ENCODE measurements around the gene LIFR. TPM values are rescaled to one million over a fixed set of nuclear protein-coding genes. Genes with fewer than 3 reads are reported as not detected.

LIFR gene
- total and polyA plus RNA-seq, 2 donors (not counting 1 experiment from before 2014, with no cell fraction given), result 43.6 to 65.1 TPM

DNA sequence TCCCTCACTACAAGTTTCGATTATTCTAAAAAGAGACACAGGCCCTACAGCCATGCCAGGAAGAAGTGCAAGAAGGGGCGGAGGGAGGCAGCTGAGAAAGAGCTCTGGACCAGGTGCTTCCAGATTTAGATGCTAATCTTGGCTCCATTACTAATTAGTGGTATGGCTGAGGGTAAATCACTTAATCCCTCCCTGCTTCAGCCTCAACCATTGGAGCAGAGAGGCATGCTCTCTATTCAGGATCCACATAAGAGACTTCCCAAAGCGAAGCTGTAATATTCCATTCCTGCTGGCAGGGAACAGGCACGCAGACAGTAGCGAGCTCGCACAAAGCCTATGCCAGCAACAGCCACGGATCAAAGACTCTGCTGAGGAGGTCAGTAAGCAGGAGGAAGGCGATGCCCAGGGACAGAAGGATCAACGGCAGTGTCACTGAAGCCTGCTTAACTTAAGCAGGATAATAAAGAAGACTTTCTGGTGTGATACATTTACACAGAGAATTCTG is 24.2 kb downstream of the LIFR start:
- Histone ChIP-seq H3K4me2 (ENCODE audit: extremely low read depth, insufficient read depth, low read length) (no peak overlapping the region), H3K4me1 (ENCODE audit: control insufficient read depth, extremely low read depth, insufficient read depth, low read length) (no peaks in the 10 kb centered on the region), H3K4me3 (replicated peaks in 1 of 4; ENCODE audit: control extremely low read depth in 1 of 4, insufficient read depth in 1 of 4, low read depth in 3 of 4, low read length in 4 of 4) (no peak overlapping the region), H4K20me1 (ENCODE audit: control insufficient read depth, extremely low read depth, insufficient read depth, low read length) (no peaks in the 10 kb centered on the region), H3K27me3 (ENCODE audit: control insufficient read depth, insufficient read depth, low read length) (no peaks in the 10 kb centered on the region), H3K27ac (ENCODE audit: insufficient read depth, low read length) (no peak overlapping the region), H3K9ac (ENCODE audit: insufficient read depth, low read length) (no peak overlapping the region), H3K9me3 (ENCODE audit: control insufficient read depth, insufficient read depth, low read depth, low read length) (no peaks in the 10 kb centered on the region), H3K36me3 (ENCODE audit: control insufficient read depth, insufficient read depth, low read length) (no peaks in the 10 kb centered on the region), H3K79me2 (ENCODE audit: control insufficient read depth, insufficient read depth, low read length) (peaks cover 34% of the 10 kb centered on the region), H2AFZ (ENCODE audit: low read length) (no peak overlapping the region)
- no peak for DNase-seq (ENCODE audit: low read depth in 2 of 2)
- TF ChIP-seq, protein P1, sequence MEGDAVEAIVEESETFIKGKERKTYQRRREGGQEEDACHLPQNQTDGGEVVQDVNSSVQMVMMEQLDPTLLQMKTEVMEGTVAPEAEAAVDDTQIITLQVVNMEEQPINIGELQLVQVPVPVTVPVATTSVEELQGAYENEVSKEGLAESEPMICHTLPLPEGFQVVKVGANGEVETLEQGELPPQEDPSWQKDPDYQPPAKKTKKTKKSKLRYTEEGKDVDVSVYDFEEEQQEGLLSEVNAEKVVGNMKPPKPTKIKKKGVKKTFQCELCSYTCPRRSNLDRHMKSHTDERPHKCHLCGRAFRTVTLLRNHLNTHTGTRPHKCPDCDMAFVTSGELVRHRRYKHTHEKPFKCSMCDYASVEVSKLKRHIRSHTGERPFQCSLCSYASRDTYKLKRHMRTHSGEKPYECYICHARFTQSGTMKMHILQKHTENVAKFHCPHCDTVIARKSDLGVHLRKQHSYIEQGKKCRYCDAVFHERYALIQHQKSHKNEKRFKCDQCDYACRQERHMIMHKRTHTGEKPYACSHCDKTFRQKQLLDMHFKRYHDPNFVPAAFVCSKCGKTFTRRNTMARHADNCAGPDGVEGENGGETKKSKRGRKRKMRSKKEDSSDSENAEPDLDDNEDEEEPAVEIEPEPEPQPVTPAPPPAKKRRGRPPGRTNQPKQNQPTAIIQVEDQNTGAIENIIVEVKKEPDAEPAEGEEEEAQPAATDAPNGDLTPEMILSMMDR (conservative IDR thresholded peaks at IDR 0.05 in 1 of 2, IDR thresholded peaks at IDR 0.05 in 1 of 2; ENCODE audit: low read depth in 1 of 2, low read length in 2 of 2), result no peak
- TF ChIP-seq EZH2 (IDR thresholded peaks at IDR 0.05; ENCODE audit: low read length, missing control alignments), result no peak

DNA sequence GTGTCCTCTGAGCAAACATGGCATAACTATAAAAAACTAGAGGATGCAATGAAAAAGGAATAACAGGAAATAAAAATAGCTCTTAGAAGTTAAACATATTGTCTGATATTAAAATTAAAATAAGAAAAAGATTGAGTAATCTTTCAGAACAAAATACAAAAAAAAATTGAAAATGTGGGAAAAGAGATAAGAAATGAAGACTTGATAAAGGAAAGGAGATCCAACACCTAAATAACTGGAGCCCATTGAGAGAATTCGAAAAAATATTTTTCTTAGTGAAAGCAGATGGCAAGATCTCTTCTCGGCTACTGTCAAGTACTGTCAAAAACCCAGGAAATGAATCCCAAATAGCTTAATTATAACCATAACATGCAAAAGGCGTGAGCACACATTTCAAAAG is 24.9 kb downstream of the LIFR start:
- H3K27me3 ChIP-seq (ENCODE audit: control insufficient read depth, insufficient read depth, low read length), result no peaks in the 10 kb centered on the region
- H3K4me3 ChIP-seq (replicated peaks in 1 of 4; ENCODE audit: control extremely low read depth in 1 of 4, insufficient read depth in 1 of 4, low read depth in 3 of 4, low read length in 4 of 4), result no peak overlapping the region
- H3K36me3 ChIP-seq (ENCODE audit: control insufficient read depth, insufficient read depth, low read length), result no peaks in the 10 kb centered on the region
- no peak overlapping the region for H3K4me2 ChIP-seq (ENCODE audit: extremely low read depth, insufficient read depth, low read length)
- H3K79me2 ChIP-seq (ENCODE audit: control insufficient read depth, insufficient read depth, low read length), result peaks cover 30% of the 10 kb centered on the region
- TF ChIP-seq, protein P1 (conservative IDR thresholded peaks at IDR 0.05 in 1 of 2, IDR thresholded peaks at IDR 0.05 in 1 of 2; ENCODE audit: low read depth in 1 of 2, low read length in 2 of 2), result no peak
- TF ChIP-seq EZH2 (IDR thresholded peaks at IDR 0.05; ENCODE audit: low read length, missing control alignments), result no peak
- no peaks in the 10 kb centered on the region for H4K20me1 ChIP-seq (ENCODE audit: control insufficient read depth, extremely low read depth, insufficient read depth, low read length)
- no peaks in the 10 kb centered on the region for H3K4me1 ChIP-seq (ENCODE audit: control insufficient read depth, extremely low read depth, insufficient read depth, low read length)
- no peak overlapping the region for H3K9ac ChIP-seq (ENCODE audit: insufficient read depth, low read length)
- DNase-seq (ENCODE audit: low read depth in 2 of 2), result no peak
- no peaks in the 10 kb centered on the region for H3K9me3 ChIP-seq (ENCODE audit: control insufficient read depth, insufficient read depth, low read depth, low read length)
- H3K27ac ChIP-seq (ENCODE audit: insufficient read depth, low read length), result no peak overlapping the region
- H2AFZ ChIP-seq (ENCODE audit: low read length), result no peak overlapping the region

DNA sequence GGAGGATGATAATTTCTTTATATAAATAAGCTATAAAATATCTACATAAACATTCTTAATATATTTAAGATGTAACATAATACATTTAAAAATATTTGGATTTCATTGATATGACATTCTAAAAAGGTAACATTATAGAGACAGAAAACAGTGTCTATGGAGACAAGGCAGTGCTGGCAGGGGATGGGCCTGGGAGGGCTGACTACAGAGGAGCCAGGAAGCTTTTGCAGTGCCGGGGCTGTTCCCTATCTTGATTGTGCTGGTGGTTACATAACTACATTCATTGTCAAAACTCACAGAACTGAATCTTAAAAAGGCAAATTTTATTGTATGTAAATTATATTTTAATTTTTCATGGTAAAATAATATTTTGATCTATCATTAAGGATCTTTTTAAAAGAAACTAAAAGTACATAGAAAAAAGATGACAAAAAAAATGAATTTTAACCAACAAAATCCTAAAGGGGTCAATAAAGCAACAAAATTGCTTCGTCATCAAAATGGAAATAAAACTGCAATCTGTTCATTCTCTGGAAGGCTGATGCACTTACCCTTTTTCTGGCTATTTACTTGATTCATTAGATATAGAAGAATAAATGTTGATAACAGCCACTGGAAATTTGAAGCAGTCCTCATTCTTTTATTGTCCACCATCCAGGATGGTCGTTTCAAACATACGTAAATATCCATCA is 26.3 kb downstream of the LIFR start:
- Histone ChIP-seq H3K4me1 (ENCODE audit: control insufficient read depth, extremely low read depth, insufficient read depth, low read length) (no peaks in the 10 kb centered on the region), H3K9ac (ENCODE audit: insufficient read depth, low read length) (no peak overlapping the region), H4K20me1 (ENCODE audit: control insufficient read depth, extremely low read depth, insufficient read depth, low read length) (no peaks in the 10 kb centered on the region), H3K79me2 (ENCODE audit: control insufficient read depth, insufficient read depth, low read length) (peaks cover 17% of the 10 kb centered on the region), H3K9me3 (ENCODE audit: control insufficient read depth, insufficient read depth, low read depth, low read length) (no peaks in the 10 kb centered on the region), H3K27me3 (ENCODE audit: control insufficient read depth, insufficient read depth, low read length) (no peaks in the 10 kb centered on the region), H3K4me2 (ENCODE audit: extremely low read depth, insufficient read depth, low read length) (no peak overlapping the region), H2AFZ (ENCODE audit: low read length) (no peak overlapping the region), H3K36me3 (ENCODE audit: control insufficient read depth, insufficient read depth, low read length) (no peaks in the 10 kb centered on the region), H3K27ac (ENCODE audit: insufficient read depth, low read length) (no peak overlapping the region), H3K4me3 (replicated peaks in 1 of 4; ENCODE audit: control extremely low read depth in 1 of 4, insufficient read depth in 1 of 4, low read depth in 3 of 4, low read length in 4 of 4) (no peak overlapping the region)
- no peak for TF ChIP-seq EZH2 (IDR thresholded peaks at IDR 0.05; ENCODE audit: low read length, missing control alignments)
- TF ChIP-seq, protein P1 (conservative IDR thresholded peaks at IDR 0.05 in 1 of 2, IDR thresholded peaks at IDR 0.05 in 1 of 2; ENCODE audit: low read depth in 1 of 2, low read length in 2 of 2), result no peak
- DNase-seq (ENCODE audit: low read depth in 2 of 2), result no peak
